Endothelial cell of umbilical vein (primary cell): ENCODE measurements around the gene RNU1-1. TPM values are rescaled to one million over a fixed set of nuclear protein-coding genes. Genes with fewer than 3 reads are reported as not detected.
"Not testable (repeated sequence)": the region's sequence is repeated elsewhere in the genome, so short reads cannot be mapped to it uniquely, and the experiment has no call there.

Source experiments
- BruUV-seq: library from RNA; stranded (reverse); fragments of 400-500 nt; replicated peaks from 2 replicates; lab custom pipeline; 2021; lab: Mats Ljungman, UMichigan
- CTCF ChIA-PET: fragments of 300-600, 350-600 bp; sonication (Branson Sonifier 250); formaldehyde crosslinking; loops from one replicate; lab custom pipeline; 2021; ENCODE audit warnings: antibody characterized with exemption, inconsistent platforms; lab: Charles Lee
- POLR2A ChIA-PET: fragments of 300-600, 350-600 bp; sonication (Branson Sonifier 250); formaldehyde crosslinking; loops from one replicate; lab custom pipeline; 2021; ENCODE audit warnings: antibody characterized with exemption, inconsistent platforms; lab: Charles Lee
- DNase-seq: peaks from one replicate; pipeline ENCODE4 v3.0.0-alpha.2; 2011; ENCODE audit warnings: low read depth, low spot score
- FAIRE-seq: peaks from 2 replicates; lab custom pipeline; 2011; peaks lifted over from hg19 to GRCh38; lab: Jason Lieb, UNC
- H2AFZ ChIP-seq: 2 replicates; pipeline ENCODE4 v1.6.0; 2012; ENCODE audit warnings: low read depth, low read length, control low read depth, inconsistent platforms
- H3K27ac ChIP-seq: 2 replicates; pipeline ENCODE4 v1.5.1; 2011; ENCODE audit warnings: low read depth, mild to moderate bottlenecking, control low read depth, low read length, moderate library complexity; ENCODE audit not compliant: insufficient read depth
- H3K27me3 ChIP-seq, 2 experiments: 2 replicates each; pipeline versions ENCODE4 v1.6.0 to v1.6.1; 2011; ENCODE audit warnings: low read length in 2 of 2, mixed read lengths in 1 of 2; ENCODE audit not compliant: control insufficient read depth in 2 of 2, insufficient read depth in 2 of 2
- H3K36me3 ChIP-seq, 2 experiments: 2 replicates in 1 of 2; 3 replicates in 1 of 2; pipeline ENCODE4 v1.5.1; 2011; ENCODE audit warnings: low read length in 2 of 2, mild to moderate bottlenecking in 1 of 2, moderate library complexity in 1 of 2; ENCODE audit not compliant: control insufficient read depth in 2 of 2, insufficient read depth in 2 of 2; ENCODE audit errors: extremely low read depth in 1 of 2
- H3K4me1 ChIP-seq: 3 replicates; pipeline ENCODE4 v1.5.1; 2011; ENCODE audit warnings: mild to moderate bottlenecking, low read length; ENCODE audit not compliant: control insufficient read depth, insufficient read depth; ENCODE audit errors: extremely low read depth
- H3K4me2 ChIP-seq: 2 replicates; pipeline ENCODE4 v1.6.1; 2011; ENCODE audit warnings: low read length, control low read depth, mixed read lengths; ENCODE audit not compliant: insufficient read depth
- H3K4me3 ChIP-seq, 3 experiments: fragments of 200-600 bp in 1 of 3; sonication (generic), shearing (Covaris generic) in 1 of 3; replicated peaks in 1 of 3; 2 replicates each; pipeline ENCODE4 v1.5.1; 2011 to 2016; ENCODE audit warnings: control low read depth in 3 of 3, low read length in 3 of 3, mild to moderate bottlenecking in 2 of 3, inconsistent platforms in 1 of 3, low read depth in 1 of 3, moderate library complexity in 1 of 3; ENCODE audit not compliant: insufficient read depth in 1 of 3
- H3K79me2 ChIP-seq: 2 replicates; pipeline ENCODE4 v1.6.0; 2012; ENCODE audit warnings: low read length, inconsistent platforms; ENCODE audit not compliant: control insufficient read depth, insufficient read depth
- H3K9ac ChIP-seq: replicated peaks from 2 replicates; pipeline ENCODE3; 2011; ENCODE audit warnings: low read length, control low read depth; ENCODE audit not compliant: insufficient read depth; ENCODE audit errors: extremely low read depth
- H3K9me1 ChIP-seq: replicated peaks from 3 replicates; pipeline ENCODE4 v1.6.0; 2011; ENCODE audit warnings: mild to moderate bottlenecking, low read length; ENCODE audit not compliant: control insufficient read depth, insufficient read depth; ENCODE audit errors: extremely low read depth
- H3K9me3 ChIP-seq: replicated peaks from 2 replicates; pipeline ENCODE4 v1.5.1; 2012; ENCODE audit warnings: low read length, inconsistent platforms; ENCODE audit not compliant: control insufficient read depth, insufficient read depth
- H4K20me1 ChIP-seq: replicated peaks from 2 replicates; pipeline ENCODE3; 2011; ENCODE audit warnings: mild to moderate bottlenecking, low read length; ENCODE audit not compliant: control insufficient read depth, insufficient read depth; ENCODE audit errors: extremely low read depth
- dilution Hi-C: fragments of 300-500 bp; cut with MboI; formaldehyde crosslinking; loops from one replicate; pipeline ENCODE4 v1.15.0; 2019; ENCODE audit warnings: low sequenced_read_pairs; ENCODE audit not compliant: extremely low pct_ligation_motif_present
- intact Hi-C: fragments of 100-400 bp; cut with micrococcal nuclease; formaldehyde crosslinking; loops from one replicate; pipeline ENCODE4 v1.10.0; 2022
- polyA plus RNA-seq, 4 experiments: library from polyadenylated mRNA; depleted of rRNA in 3 of 4; stranded (reverse) in 3 of 4; unstranded in 1 of 4; fragments of >200 nt; gene quantifications; 2 replicates each; pipeline versions ENCODE4 v1.2.1 to v1.2.3, GENCODE V29; 2011 to 2012; ENCODE audit warnings: missing spikeins in 1 of 4
- total RNA-seq: library from RNA; stranded (reverse); gene quantifications from 2 replicates; pipeline ENCODE4 v1.2.3, GENCODE V29; 2021
- TF ChIP-seq, protein P1 (sequence below), 2 donors: IDR thresholded peaks; 1 replicate in 1 of 2; 2 replicates in 1 of 2; pipeline ENCODE4 v1.5.1; 2011; ENCODE audit warnings: low read length in 2 of 2, mild to moderate bottlenecking in 2 of 2, moderate library complexity in 2 of 2, control low read depth in 1 of 2, inconsistent platforms in 1 of 2, low read depth in 1 of 2; ENCODE audit not compliant: insufficient read depth in 1 of 2; ENCODE audit errors: extremely low read depth in 1 of 2

RNU1-1 gene
- total and polyA plus RNA-seq, 2 donors (not counting 3 experiments of a cell fraction or from before 2014, with no cell fraction given), result 206 to 1,319 TPM

DNA sequence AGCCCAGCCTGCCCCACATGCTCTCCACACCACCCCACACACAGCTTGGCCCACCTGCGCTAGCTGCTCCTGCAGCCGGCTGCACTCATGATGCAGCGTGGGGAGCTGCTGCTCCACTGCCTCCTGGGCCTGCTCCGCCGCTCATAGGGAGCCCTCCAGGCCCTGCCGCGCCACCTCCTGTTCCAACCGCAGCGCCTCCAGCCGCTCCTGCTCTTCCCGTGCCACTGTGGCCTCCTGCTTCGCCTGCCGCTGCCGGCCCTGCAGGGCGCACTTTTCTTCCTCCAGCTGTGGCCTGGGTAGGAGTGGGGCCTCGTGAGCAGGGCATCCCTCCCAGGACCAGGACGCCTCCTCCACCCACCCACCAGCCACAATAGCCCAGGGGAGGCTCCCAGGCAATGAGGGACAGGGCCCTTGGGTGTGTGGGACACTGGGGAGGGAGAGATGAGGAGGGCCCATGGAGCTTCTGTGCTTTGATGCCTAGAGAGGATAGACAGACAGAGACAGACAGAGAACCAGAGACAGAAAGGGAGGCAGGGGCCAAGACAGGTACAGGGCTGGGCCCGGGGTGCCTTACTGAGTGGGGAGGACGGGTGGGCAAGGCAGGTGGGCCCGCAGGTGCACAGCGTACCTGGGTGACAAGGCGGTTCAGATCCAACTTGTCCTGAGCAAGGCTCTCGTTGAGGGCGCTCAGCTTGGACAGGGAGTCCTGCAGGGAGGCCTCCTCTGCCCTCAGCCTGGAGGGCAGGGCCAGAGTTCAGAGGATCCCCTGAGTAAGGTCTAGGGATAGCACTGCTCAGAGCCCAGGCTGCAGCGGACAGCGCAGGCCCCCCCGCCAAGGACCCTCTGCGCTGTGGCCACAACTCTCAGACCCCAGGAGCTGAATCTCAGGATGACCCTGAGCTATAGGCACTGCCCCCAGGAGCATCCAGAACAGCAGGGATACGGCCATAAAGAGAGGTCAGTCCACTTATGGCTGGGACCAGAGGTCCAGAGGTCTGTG lies 38.0 kb downstream of the RNU1-1 start:
- CTCF ChIA-PET, H3K4me3 ChIP-seq, H3K79me2 ChIP-seq, H3K27me3 ChIP-seq, H3K4me1 ChIP-seq, intact Hi-C loops, H2AFZ ChIP-seq, dilution Hi-C loops, FAIRE-seq, H4K20me1 ChIP-seq, POLR2A ChIA-PET, H3K9me3 ChIP-seq, BruUV-seq, H3K9ac ChIP-seq, H3K27ac ChIP-seq, H3K9me1 ChIP-seq, DNase-seq, H3K4me2 ChIP-seq: not testable (repeated sequence)
- peaks cover 0 to 16% of the 10 kb centered on the region in 2 experiments for H3K36me3 ChIP-seq

DNA sequence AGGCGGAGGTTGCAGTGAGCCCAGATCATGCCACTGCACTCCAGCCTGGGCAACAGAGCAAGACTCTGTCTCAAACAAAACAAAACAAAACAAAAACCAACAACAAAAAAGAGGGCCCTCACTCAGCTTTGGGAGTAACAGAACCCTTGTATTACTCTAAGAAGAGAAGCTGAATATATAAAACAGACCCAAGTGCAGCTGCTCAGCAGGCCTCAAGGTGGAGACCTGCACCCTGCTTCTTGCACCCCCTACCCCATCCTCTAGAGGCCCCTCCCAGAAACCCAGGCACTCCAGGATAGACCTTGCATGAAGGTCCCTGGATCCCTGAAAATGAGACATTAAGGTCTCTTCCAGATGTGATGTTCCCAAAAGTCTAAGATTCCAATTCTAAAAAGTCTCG lies 39.2 kb downstream of the RNU1-1 start:
- H3K9ac ChIP-seq, intact Hi-C loops, H3K4me2 ChIP-seq, BruUV-seq, H3K4me1 ChIP-seq, H3K79me2 ChIP-seq, H3K27ac ChIP-seq, H4K20me1 ChIP-seq, H3K4me3 ChIP-seq, H3K27me3 ChIP-seq, POLR2A ChIA-PET, H3K9me1 ChIP-seq, DNase-seq, H2AFZ ChIP-seq, dilution Hi-C loops, H3K9me3 ChIP-seq, FAIRE-seq: not testable (repeated sequence)
- CTCF ChIA-PET, result interaction anchor here (0.5 kb wide), 1 partner anchor 18 kb away, joined by 3 read pairs; no protein-coding TSS in a partner anchor
- TF ChIP-seq, protein P1, sequence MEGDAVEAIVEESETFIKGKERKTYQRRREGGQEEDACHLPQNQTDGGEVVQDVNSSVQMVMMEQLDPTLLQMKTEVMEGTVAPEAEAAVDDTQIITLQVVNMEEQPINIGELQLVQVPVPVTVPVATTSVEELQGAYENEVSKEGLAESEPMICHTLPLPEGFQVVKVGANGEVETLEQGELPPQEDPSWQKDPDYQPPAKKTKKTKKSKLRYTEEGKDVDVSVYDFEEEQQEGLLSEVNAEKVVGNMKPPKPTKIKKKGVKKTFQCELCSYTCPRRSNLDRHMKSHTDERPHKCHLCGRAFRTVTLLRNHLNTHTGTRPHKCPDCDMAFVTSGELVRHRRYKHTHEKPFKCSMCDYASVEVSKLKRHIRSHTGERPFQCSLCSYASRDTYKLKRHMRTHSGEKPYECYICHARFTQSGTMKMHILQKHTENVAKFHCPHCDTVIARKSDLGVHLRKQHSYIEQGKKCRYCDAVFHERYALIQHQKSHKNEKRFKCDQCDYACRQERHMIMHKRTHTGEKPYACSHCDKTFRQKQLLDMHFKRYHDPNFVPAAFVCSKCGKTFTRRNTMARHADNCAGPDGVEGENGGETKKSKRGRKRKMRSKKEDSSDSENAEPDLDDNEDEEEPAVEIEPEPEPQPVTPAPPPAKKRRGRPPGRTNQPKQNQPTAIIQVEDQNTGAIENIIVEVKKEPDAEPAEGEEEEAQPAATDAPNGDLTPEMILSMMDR (IDR thresholded peaks at IDR 0.05; ENCODE audit: extremely low read depth in 1 of 2, insufficient read depth in 1 of 2, low read depth in 1 of 2, low read length in 2 of 2), result peak in 1 of 2 donors; percentile 4
- peaks cover 0 to 16% of the 10 kb centered on the region in 2 experiments for H3K36me3 ChIP-seq
